Activated naive CD4-positive, alpha-beta T cell treated with anti-CD3 and anti-CD28 coated beads, Interleukin-2, amount 50 U/mL, for 24 hours (primary cell): ENCODE data around the gene COL5A2.

Experiments
- H3K27ac Mint-ChIP-seq: one replicate; pipeline ENCODE4 v1.8.0; 2021; ENCODE audit warnings: mild to moderate bottlenecking, mixed read lengths
- H3K27me3 Mint-ChIP-seq: one replicate; pipeline ENCODE4 v1.8.0; 2021; ENCODE audit warnings: mixed read lengths
- H3K36me3 Mint-ChIP-seq: one replicate; pipeline ENCODE4 v1.8.0; 2021; ENCODE audit warnings: mixed read lengths
- H3K4me1 Mint-ChIP-seq: one replicate; pipeline ENCODE4 v1.8.0; 2021; ENCODE audit warnings: mixed read lengths
- H3K4me3 Mint-ChIP-seq: one replicate; pipeline ENCODE4 v1.8.0; 2021; ENCODE audit warnings: mild to moderate bottlenecking, mixed read lengths
- H3K9me3 Mint-ChIP-seq: one replicate; pipeline ENCODE4 v1.8.0; 2021; ENCODE audit warnings: mixed read lengths

The COL5A2 gene

DNA sequence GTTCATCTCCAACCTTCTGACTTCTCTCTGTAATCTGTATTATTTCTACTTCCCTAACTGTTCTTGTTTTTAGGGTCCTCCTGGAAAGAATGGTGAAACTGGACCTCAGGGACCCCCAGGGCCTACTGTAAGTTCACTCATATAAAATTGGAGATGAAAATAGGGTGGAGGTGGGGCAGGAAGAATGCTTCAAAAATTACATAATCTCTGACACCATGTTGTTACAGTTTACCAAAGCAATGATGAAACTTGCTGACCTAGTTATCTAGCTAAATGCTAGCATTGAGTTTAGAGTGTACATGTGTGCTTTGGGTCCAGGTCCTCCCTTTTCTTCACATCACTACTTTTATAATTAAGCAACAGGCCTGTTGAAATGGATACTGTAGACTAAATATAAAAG is 182.3 kb downstream of the COL5A2 start:
- Mint-ChIP-seq H3K27ac (no peak overlapping the region), H3K27me3 (peaks cover 6% of the 10 kb centered on the region), H3K4me3 (no peak overlapping the region), H3K36me3 (no peaks in the 10 kb centered on the region), H3K9me3 (no peaks in the 10 kb centered on the region), H3K4me1 (no peaks in the 10 kb centered on the region)

DNA sequence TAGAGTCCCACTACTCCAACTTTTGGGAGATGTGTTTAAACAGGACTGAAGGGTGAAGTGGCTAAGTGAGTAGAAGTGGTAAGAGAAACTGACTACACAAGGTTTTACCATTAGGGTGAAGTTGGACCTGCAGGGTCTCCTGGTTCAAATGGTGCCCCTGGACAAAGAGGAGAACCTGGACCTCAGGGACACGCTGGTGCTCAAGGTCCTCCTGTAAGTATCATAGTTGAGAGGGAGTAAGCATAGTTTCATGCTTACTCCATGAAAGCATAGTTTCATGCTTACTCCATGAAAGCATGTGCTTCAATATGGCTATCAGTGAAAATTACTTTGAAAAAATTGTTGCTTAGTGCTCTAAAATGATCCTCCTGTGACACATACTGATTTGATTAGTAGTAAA is 186.3 kb downstream of the COL5A2 start:
- no peak overlapping the region for H3K4me3 Mint-ChIP-seq
- H3K4me1 Mint-ChIP-seq = no peaks in the 10 kb centered on the region
- H3K9me3 Mint-ChIP-seq = no peaks in the 10 kb centered on the region
- peaks cover 6% of the 10 kb centered on the region for H3K27me3 Mint-ChIP-seq
- H3K36me3 Mint-ChIP-seq = no peaks in the 10 kb centered on the region
- H3K27ac Mint-ChIP-seq = no peak overlapping the region

DNA sequence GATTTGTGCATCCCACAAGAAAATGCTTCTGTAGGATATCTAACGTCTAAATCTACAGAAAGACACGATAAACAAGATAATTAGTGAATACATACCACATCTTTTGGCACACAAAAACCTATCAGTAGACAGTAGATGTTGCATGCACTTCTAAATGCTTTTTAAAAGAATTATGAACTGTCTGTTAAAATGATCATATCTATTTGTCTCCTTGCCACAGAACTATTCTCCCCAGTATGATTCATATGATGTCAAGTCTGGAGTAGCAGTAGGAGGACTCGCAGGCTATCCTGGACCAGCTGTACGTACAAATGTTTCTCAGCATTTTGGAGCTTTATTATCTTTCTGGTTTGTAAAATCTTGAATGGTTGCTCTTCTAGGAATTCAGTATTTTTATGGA is 192.7 kb downstream of the COL5A2 start:
- Mint-ChIP-seq H3K36me3 (no peaks in the 10 kb centered on the region), H3K4me1 (no peaks in the 10 kb centered on the region), H3K4me3 (no peak overlapping the region), H3K27me3 (no peaks in the 10 kb centered on the region), H3K9me3 (no peaks in the 10 kb centered on the region), H3K27ac (no peak overlapping the region)

DNA sequence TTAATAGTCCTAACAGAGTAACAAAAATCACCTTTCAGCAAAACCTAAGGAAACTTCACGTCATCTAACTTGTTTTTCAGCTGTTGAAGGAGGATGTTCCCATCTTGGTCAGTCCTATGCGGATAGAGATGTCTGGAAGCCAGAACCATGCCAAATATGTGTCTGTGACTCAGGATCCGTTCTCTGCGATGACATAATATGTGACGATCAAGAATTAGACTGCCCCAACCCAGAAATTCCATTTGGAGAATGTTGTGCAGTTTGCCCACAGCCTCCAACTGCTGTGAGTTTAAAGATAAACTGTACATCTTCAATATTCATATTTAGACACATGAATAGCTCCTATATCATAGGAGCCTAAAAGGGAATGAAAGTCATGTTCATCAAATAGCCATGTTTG is 194.9 kb downstream of the COL5A2 start:
- H3K9me3 Mint-ChIP-seq = no peaks in the 10 kb centered on the region
- no peak overlapping the region for H3K4me3 Mint-ChIP-seq
- no peaks in the 10 kb centered on the region for H3K4me1 Mint-ChIP-seq
- no peaks in the 10 kb centered on the region for H3K36me3 Mint-ChIP-seq
- H3K27ac Mint-ChIP-seq = no peak overlapping the region
- H3K27me3 Mint-ChIP-seq = no peaks in the 10 kb centered on the region

DNA sequence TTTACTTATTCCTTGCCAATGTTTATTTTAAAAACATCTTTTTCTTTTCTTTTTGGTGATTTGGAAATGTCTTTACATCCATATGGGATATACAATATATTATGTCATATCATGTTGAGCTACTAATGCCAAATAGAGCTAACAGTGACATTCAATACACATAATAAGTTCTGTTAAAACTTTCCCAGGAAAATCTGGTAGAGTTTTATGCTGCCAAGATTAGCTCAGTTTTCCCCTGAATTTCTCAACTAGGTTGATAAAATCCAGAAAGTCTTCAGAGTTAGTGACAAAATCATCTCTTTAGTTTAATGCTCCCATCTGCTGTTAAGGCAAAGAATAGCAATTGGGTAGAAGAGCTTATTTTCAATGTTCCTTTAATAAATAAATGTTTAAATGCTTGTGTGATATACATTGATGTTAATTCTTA is 195.5 kb downstream of the COL5A2 start:
- H3K9me3 Mint-ChIP-seq = no peaks in the 10 kb centered on the region
- H3K27ac Mint-ChIP-seq = no peak overlapping the region
- no peak overlapping the region for H3K4me3 Mint-ChIP-seq
- no peaks in the 10 kb centered on the region for H3K27me3 Mint-ChIP-seq
- peaks cover 5% of the 10 kb centered on the region for H3K4me1 Mint-ChIP-seq
- no peaks in the 10 kb centered on the region for H3K36me3 Mint-ChIP-seq

DNA sequence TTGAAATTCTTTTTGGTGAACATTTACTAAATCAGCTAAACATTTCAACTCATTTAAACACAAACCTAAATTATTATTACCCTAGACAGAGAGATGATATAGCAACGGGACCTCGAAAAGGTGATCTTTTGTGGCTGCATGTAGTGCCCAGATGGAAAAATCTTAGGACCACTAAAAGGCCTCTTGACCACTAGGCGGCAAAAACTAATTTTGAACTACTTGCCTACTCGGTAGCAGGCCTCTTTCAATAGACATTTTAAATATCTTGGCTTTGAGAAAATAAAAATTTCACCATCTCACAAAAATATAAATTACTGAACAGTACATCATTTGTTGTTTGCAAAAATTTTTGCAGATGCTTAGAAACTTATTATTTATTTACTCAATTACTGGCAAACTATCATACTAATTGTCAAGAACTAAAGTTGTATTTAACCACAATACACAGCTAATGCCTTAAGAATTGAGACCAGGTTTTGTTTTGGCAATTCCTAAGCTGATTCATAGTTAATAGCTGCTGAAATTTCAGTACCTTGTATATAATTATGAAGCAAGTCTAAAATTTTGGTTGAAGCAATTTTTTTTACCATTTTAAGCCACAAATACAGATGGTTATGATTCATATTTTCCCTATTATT is 196.0 kb downstream of the COL5A2 start:
- Mint-ChIP-seq H3K4me1 (peaks cover 10% of the 10 kb centered on the region), H3K4me3 (no peak overlapping the region), H3K27me3 (no peaks in the 10 kb centered on the region), H3K36me3 (no peaks in the 10 kb centered on the region), H3K27ac (no peak overlapping the region), H3K9me3 (no peaks in the 10 kb centered on the region)
